Activated CD8-positive, alpha-beta T cell treated with anti-CD3 and anti-CD28 coated beads for 36 hours (primary cell): ENCODE measurements around the gene CDS2. TPM values are rescaled to one million over a fixed set of nuclear protein-coding genes. Genes with fewer than 3 reads are reported as not detected.

ENCODE experiments used
- ATAC-seq: fragments of 200-7000 bp; cut with Tn5 transposase; one replicate; pipeline ENCODE4 v1.10.0; 2021; ENCODE audit warnings: mild to moderate bottlenecking, moderate library complexity
- CTCF ChIA-PET: fragments of 350-600 bp; sonication (Branson Sonifier 250); formaldehyde crosslinking; loops from one replicate; lab custom pipeline; 2021; ENCODE audit warnings: antibody characterized with exemption; lab: Charles Lee
- POLR2A ChIA-PET: fragments of 350-600 bp; sonication (Branson Sonifier 250); formaldehyde crosslinking; loops from one replicate; lab custom pipeline; 2021; ENCODE audit warnings: antibody characterized with exemption; lab: Charles Lee
- DNase-seq: peaks from one replicate; pipeline ENCODE4 v3.0.0-alpha.2; 2020
- H3K27ac Mint-ChIP-seq: one replicate; pipeline ENCODE4 v1.8.0; 2021; ENCODE audit warnings: mild to moderate bottlenecking, mixed read lengths
- H3K27me3 Mint-ChIP-seq: one replicate; pipeline ENCODE4 v1.8.0; 2021; ENCODE audit warnings: mixed read lengths
- H3K36me3 Mint-ChIP-seq: one replicate; pipeline ENCODE4 v1.8.0; 2021; ENCODE audit warnings: low read depth, mixed read lengths
- H3K4me1 Mint-ChIP-seq: one replicate; pipeline ENCODE4 v1.8.0; 2021; ENCODE audit warnings: low read depth, mixed read lengths
- H3K4me3 Mint-ChIP-seq: one replicate; pipeline ENCODE4 v1.8.0; 2021; ENCODE audit warnings: mild to moderate bottlenecking, moderate library complexity, mixed read lengths
- H3K9me3 Mint-ChIP-seq: one replicate; pipeline ENCODE4 v1.8.0; 2021; ENCODE audit warnings: mixed read lengths
- intact Hi-C: fragments of 100-400 bp; cut with micrococcal nuclease; formaldehyde crosslinking; loops from one replicate; pipeline ENCODE4 v1.10.0; 2022
- total RNA-seq, 2 experiments: library from RNA; stranded (reverse); gene quantifications; one replicate each; pipeline ENCODE4 v1.2.3, GENCODE V29; 2021
- TF ChIP-seq, protein P1 (sequence below): fragments of 200-600 bp; IDR thresholded peaks from one replicate; pipeline ENCODE4 v1.8.0; 2022; ENCODE audit warnings: antibody characterized with exemption, mild to moderate bottlenecking

The CDS2 gene
- total RNA-seq, 2 experiments from 2014 or later = 30.2 to 34.7 TPM

DNA sequence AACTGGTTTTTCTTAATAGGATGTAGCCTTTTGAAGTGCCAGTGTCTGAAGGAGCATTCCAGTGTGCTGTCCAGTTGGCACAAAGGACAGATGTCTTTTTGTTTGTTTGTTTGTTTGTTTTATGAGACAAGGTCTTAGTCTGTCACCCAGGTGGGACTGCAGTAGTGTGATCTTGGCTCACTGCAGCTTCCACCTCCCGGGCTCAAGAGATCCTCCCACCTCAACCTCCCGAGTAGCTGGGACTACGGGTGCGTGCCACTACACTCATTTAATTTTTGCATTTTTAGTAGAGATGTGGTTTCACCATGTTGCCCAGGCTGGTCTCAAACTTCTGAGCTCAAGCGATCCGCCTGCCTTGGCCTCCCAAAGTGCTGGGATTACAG is 27.7 kb downstream of the CDS2 start:
- TF ChIP-seq, protein P1, sequence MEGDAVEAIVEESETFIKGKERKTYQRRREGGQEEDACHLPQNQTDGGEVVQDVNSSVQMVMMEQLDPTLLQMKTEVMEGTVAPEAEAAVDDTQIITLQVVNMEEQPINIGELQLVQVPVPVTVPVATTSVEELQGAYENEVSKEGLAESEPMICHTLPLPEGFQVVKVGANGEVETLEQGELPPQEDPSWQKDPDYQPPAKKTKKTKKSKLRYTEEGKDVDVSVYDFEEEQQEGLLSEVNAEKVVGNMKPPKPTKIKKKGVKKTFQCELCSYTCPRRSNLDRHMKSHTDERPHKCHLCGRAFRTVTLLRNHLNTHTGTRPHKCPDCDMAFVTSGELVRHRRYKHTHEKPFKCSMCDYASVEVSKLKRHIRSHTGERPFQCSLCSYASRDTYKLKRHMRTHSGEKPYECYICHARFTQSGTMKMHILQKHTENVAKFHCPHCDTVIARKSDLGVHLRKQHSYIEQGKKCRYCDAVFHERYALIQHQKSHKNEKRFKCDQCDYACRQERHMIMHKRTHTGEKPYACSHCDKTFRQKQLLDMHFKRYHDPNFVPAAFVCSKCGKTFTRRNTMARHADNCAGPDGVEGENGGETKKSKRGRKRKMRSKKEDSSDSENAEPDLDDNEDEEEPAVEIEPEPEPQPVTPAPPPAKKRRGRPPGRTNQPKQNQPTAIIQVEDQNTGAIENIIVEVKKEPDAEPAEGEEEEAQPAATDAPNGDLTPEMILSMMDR = no peak
- Mint-ChIP-seq H3K27ac (no peak overlapping the region), H3K27me3 (no peaks in the 10 kb centered on the region), H3K36me3 (peaks cover 3% of the 10 kb centered on the region), H3K9me3 (no peaks in the 10 kb centered on the region), H3K4me1 (peaks cover 57% of the 10 kb centered on the region), H3K4me3 (no peak overlapping the region)
- ChIA-PET CTCF (interaction anchor here (0.7 to 2.9 kb wide), 6 partner anchors 28 to 69 kb away, joined by 3 to 14 read pairs (median 4); partner anchors contain the start of gene CDS2), POLR2A (interaction anchor here (1.1 to 1.7 kb wide), 2 partner anchors 10 to 28 kb away, joined by 3 to 5 read pairs; partner anchors contain the start of gene CDS2)
- DNase-seq (no peak), ATAC-seq (no peak)
- intact Hi-C loops = no loop called here

DNA sequence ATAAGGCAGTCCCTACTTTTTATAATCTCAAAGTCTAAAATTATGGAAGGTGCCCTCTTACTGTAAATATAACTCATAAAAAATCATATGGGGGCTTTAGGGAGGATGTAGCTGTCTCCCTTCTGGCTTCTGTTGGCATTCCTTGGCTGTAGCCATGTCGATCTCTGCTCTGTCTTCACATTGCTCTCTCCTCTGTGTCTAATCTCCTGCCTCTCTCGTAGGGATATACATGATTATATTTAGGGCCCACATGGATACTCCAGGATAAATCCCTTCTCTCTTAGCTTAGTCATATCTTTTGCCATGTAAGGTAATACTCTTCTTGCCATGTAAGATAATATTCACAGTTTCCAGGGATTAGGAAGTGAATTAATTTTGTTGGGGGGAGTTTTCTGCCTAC is 28.6 kb downstream of the CDS2 start:
- intact Hi-C loops = no loop called here
- Mint-ChIP-seq H3K4me3 (no peak overlapping the region), H3K36me3 (peaks cover 3% of the 10 kb centered on the region), H3K27me3 (no peaks in the 10 kb centered on the region), H3K27ac (no peak overlapping the region), H3K4me1 (peaks cover 53% of the 10 kb centered on the region), H3K9me3 (no peaks in the 10 kb centered on the region)
- CTCF ChIA-PET = interaction anchor here (0.5 to 2.9 kb wide), 5 partner anchors 29 to 72 kb away, joined by 3 to 14 read pairs (median 3); partner anchors contain the start of gene CDS2
- POLR2A ChIA-PET = no interaction called here
- TF ChIP-seq, protein P1 = no peak
- DNase-seq (no peak), ATAC-seq (no peak)

DNA sequence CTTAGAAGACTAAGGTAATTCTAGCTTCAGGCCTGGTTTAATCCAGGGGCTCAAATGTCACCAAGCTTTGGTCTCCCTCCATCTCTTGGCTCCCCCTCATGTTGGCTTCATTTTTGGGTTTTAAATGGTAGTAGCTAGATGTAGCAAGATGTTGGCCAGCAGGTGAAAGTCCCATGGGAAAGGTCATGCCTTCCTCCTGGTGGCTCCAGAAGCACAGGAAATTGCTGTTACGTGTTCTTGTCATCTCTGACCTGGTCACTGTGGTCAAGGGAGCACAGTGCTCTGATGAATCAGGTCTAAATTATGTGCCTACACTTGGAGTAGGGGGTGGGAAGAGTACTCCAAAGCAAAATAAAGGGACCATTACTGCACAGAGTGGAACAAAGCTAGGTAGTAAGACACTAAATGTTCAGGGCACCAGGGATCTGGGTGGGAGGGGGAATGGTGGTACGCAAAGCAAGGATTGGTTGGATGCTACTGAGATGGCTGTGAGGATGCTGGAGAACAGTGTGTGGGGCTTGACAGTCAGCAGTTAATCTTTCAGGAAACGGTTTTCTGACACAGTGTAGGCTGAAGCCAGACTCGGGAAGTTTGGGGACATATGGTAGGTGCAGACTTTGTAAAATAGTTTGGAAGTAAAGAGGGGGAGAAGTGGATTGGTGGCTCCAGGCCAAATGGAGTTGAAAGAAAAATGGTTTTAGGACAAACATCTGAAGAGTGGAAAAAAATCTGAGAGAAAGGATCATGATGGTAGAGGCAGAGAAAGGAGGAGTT is 30.1 kb downstream of the CDS2 start:
- H3K27ac Mint-ChIP-seq = no peak overlapping the region
- no peak for DNase-seq
- CTCF ChIA-PET = interaction anchor here (2.2 to 2.9 kb wide), 2 partner anchors 30 to 49 kb away, joined by 7 to 14 read pairs; partner anchors contain the start of gene CDS2
- no peaks in the 10 kb centered on the region for H3K9me3 Mint-ChIP-seq
- peaks cover 5% of the 10 kb centered on the region for H3K36me3 Mint-ChIP-seq
- peaks cover 61% of the 10 kb centered on the region for H3K4me1 Mint-ChIP-seq
- ATAC-seq = no peak
- no peak overlapping the region for H3K4me3 Mint-ChIP-seq
- POLR2A ChIA-PET = interaction anchor here (0.7 to 2.1 kb wide), 2 partner anchors 11 to 30 kb away, joined by 4 to 7 read pairs; partner anchors contain the start of gene CDS2
- TF ChIP-seq, protein P1 = no peak
- intact Hi-C loops = no loop called here
- no peaks in the 10 kb centered on the region for H3K27me3 Mint-ChIP-seq

DNA sequence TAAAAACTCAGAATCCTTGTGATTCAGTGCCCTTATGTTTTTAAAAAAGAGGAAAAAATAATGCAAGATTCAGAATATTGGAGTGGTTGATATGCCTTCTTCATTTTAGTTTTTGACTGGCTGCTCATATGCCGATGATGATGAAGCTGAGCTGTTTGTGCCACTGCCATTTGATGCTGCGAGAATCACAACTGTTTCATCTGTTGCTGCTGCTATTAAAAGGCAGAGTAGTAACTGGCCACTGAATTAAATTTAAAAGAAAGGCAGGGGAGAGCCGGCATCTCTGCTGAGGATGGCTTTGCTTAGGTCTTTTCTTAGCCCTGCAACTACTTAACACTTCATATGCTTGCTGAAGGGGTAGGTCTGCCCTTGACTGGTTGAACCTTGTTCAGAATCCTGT is 33.1 kb downstream of the CDS2 start:
- TF ChIP-seq, protein P1 = no peak
- no peak for DNase-seq
- Mint-ChIP-seq H3K27ac (no peak overlapping the region), H3K9me3 (no peaks in the 10 kb centered on the region), H3K4me3 (no peak overlapping the region), H3K4me1 (peaks cover 52% of the 10 kb centered on the region), H3K27me3 (no peaks in the 10 kb centered on the region), H3K36me3 (peaks cover 2% of the 10 kb centered on the region)
- CTCF ChIA-PET = no interaction called here
- intact Hi-C loops = no loop called here
- POLR2A ChIA-PET = no interaction called here
- ATAC-seq = no peak

DNA sequence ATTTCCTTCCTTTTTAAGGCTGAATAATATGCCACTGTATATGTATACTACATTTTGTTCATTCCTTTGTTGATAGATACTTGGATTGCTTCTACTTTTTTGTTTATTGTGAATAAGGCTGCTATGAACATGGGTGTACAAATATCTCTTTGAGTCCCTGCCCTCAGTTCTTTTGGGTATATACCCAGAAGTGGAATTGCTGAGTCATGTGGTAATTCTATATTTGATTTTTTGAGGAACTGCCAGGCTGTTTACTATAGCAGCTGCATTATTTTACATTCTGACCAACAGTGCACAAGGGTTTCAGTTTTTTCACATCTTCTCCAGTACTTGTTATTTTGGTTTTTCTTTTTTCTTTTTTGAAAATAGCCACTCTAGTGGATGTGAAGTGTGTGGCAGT is 34.1 kb downstream of the CDS2 start:
- H3K27me3 Mint-ChIP-seq = no peaks in the 10 kb centered on the region
- ChIA-PET POLR2A (no interaction called here), CTCF (interaction anchor here (1.0 kb wide), 1 partner anchor 32 kb away, joined by 4 read pairs; no protein-coding TSS in a partner anchor)
- TF ChIP-seq, protein P1 = no peak
- no peak for ATAC-seq
- peaks cover 49% of the 10 kb centered on the region for H3K4me1 Mint-ChIP-seq
- intact Hi-C loops = no loop called here
- H3K27ac Mint-ChIP-seq = no peak overlapping the region
- no peak overlapping the region for H3K4me3 Mint-ChIP-seq
- no peaks in the 10 kb centered on the region for H3K9me3 Mint-ChIP-seq
- H3K36me3 Mint-ChIP-seq = peaks cover 2% of the 10 kb centered on the region
- DNase-seq = no peak
